ENCODE data around the gene ADCY2. TPM values are rescaled to one million over a fixed set of nuclear protein-coding genes. Genes with fewer than 3 reads are reported as not detected.

ADCY2 gene
- total RNA-seq, 4 donors from 2014 or later = 0.19 to 2.7 (median 0.59) TPM; not detected in 1

- no peak overlapping the region for H3K27ac ChIP-seq
- WGBS, 2 donors = 73 to 94% methylated on average over 1 of the region's 1 CpG
- intact Hi-C loops (cut with DNase I) = no loop called here
- H3K9me3 ChIP-seq = no peaks in the 10 kb centered on the region
- H3K4me3 ChIP-seq = no peak overlapping the region
- peaks cover 9 to 27% (median 19%) of the 10 kb centered on the region in 3 donors for H3K4me1 ChIP-seq
- DNase-seq = no peak
- peaks cover 0 to 39% (median 3%) of the 10 kb centered on the region in 4 donors for H3K27me3 ChIP-seq
- TF ChIP-seq CTCF (IDR thresholded peaks at IDR 0.05) (no peak), POLR2A (IDR thresholded peaks at IDR 0.05) (no peak)
- peaks cover 0 to 2% (median 0%) of the 10 kb centered on the region in 3 donors for H3K36me3 ChIP-seq
Measured at GRCh38 chr5:7852542-7852941, 456.6 kb downstream of the ADCY2 start.

DNA sequence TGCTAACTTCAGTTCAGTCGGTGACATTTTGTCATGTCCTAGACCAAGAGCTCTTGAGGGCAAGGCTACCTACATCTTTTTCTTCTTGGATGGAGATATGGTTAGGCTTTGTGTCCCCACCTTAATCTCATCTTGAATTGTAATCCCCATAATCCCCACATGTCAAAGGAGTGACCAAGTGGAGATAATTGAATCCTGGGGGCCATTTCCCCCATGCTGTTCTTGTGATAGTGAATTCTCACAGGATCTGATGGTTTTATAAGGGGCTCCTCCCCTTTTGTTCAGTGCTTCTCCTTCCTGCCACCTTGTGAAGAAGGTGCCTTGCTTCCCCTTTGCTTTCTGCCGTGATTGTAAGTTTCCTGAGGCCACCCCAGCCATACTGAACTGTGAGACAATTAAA, 457.1 kb downstream of the ADCY2 start:
- Histone ChIP-seq H3K4me3 (no peak overlapping the region), H3K27ac (no peak overlapping the region), H3K9me3 (no peaks in the 10 kb centered on the region), H3K36me3 (peaks cover 0 to 6% (median 0%) of the 10 kb centered on the region in 3 donors), H3K4me1 (peaks cover 9 to 27% (median 19%) of the 10 kb centered on the region in 3 donors), H3K27me3 (peaks cover 0 to 35% (median 3%) of the 10 kb centered on the region in 4 donors)
- WGBS, 2 donors = 73 to 85% methylated on average over 2 of the region's 2 CpGs
- intact Hi-C loops (cut with DNase I) = no loop called here
- TF ChIP-seq POLR2A (IDR thresholded peaks at IDR 0.05) = no peak
- TF ChIP-seq CTCF (IDR thresholded peaks at IDR 0.05) = no peak
- DNase-seq = no peak

DNA sequence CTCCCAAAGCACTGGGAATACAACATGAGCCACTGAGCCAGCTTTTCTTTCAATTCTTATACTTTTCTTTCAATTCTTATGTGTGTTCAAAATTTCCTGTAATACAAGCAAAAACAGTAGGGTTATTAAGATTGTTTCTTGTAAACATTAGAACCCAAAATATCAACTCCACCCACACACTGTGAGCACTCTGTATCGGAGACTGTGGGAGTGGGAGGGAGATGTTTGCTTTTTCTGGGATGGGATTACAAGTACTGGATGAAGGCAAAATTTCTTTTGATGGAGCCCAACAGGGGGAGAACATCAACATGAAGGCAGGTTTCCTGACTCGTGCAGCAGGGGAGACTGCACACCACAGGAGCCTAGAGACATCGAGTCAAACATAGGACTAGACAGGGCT, 459.7 kb downstream of the ADCY2 start:
- H3K9me3 ChIP-seq = no peaks in the 10 kb centered on the region
- peaks cover 0 to 14% (median 7%) of the 10 kb centered on the region in 3 donors for H3K4me1 ChIP-seq
- no peak overlapping the region for H3K4me3 ChIP-seq
- H3K36me3 ChIP-seq = peaks cover 0 to 32% (median 11%) of the 10 kb centered on the region in 3 donors
- H3K27me3 ChIP-seq = peaks cover 0 to 8% (median 0%) of the 10 kb centered on the region in 4 donors
- WGBS, 2 donors = 52 to 60% methylated on average over 3 of the region's 3 CpGs
- intact Hi-C loops (cut with DNase I) = no loop called here
- TF ChIP-seq CTCF (IDR thresholded peaks at IDR 0.05) = no peak
- no peak for TF ChIP-seq POLR2A (IDR thresholded peaks at IDR 0.05)
- no peak overlapping the region for H3K27ac ChIP-seq
- DNase-seq = no peak

- intact Hi-C loops (cut with DNase I) = no loop called here
- H3K9me3 ChIP-seq = no peaks in the 10 kb centered on the region
- peaks cover 0 to 7% (median 0%) of the 10 kb centered on the region in 3 donors for H3K4me1 ChIP-seq
- H3K27ac ChIP-seq = no peak overlapping the region
- no peak for DNase-seq
- TF ChIP-seq CTCF (IDR thresholded peaks at IDR 0.05) (peak in 3 of 6 experiments; percentile 12 to 45 (median 42)), POLR2A (IDR thresholded peaks at IDR 0.05) (no peak)
- H3K27me3 ChIP-seq = no peaks in the 10 kb centered on the region
- H3K36me3 ChIP-seq = peaks cover 0 to 45% (median 16%) of the 10 kb centered on the region in 3 donors
- WGBS, 2 donors = 100% methylated on average over 2 of the region's 2 CpGs
- H3K4me3 ChIP-seq = no peak overlapping the region
Measured at GRCh38 chr5:7856855-7857254, 460.9 kb downstream of the ADCY2 start.

- TF ChIP-seq POLR2A (IDR thresholded peaks at IDR 0.05) (no peak), CTCF (IDR thresholded peaks at IDR 0.05) (no peak)
- intact Hi-C loops (cut with DNase I) = no loop called here
- no peak for DNase-seq
- Histone ChIP-seq H3K9me3 (no peaks in the 10 kb centered on the region), H3K36me3 (peaks cover 0 to 50% (median 16%) of the 10 kb centered on the region in 3 donors), H3K27me3 (no peaks in the 10 kb centered on the region), H3K27ac (no peak overlapping the region), H3K4me1 (peaks cover 0 to 2% (median 0%) of the 10 kb centered on the region in 3 donors), H3K4me3 (no peak overlapping the region)
- 79 to 81% methylated on average over 5 of the region's 5 CpGs for WGBS, 2 donors
Measured at GRCh38 chr5:7857361-7857760, 461.4 kb downstream of the ADCY2 start.

All from esophagus squamous epithelium (tissue), 5 donors.